GM18870 (cell line): ENCODE data around the gene COG5.
"Not testable (repeated sequence)": the region's sequence is repeated elsewhere in the genome, so short reads cannot be mapped to it uniquely, and the experiment has no call there.

Experiments used
- ATAC-seq: cut with Tn5 transposase; IDR thresholded peaks from one replicate; pipeline ENCODE4 v1.9.1; 2021; ENCODE audit warnings: moderate library complexity; ENCODE audit not compliant: unreplicated experiment

COG5 gene

DNA sequence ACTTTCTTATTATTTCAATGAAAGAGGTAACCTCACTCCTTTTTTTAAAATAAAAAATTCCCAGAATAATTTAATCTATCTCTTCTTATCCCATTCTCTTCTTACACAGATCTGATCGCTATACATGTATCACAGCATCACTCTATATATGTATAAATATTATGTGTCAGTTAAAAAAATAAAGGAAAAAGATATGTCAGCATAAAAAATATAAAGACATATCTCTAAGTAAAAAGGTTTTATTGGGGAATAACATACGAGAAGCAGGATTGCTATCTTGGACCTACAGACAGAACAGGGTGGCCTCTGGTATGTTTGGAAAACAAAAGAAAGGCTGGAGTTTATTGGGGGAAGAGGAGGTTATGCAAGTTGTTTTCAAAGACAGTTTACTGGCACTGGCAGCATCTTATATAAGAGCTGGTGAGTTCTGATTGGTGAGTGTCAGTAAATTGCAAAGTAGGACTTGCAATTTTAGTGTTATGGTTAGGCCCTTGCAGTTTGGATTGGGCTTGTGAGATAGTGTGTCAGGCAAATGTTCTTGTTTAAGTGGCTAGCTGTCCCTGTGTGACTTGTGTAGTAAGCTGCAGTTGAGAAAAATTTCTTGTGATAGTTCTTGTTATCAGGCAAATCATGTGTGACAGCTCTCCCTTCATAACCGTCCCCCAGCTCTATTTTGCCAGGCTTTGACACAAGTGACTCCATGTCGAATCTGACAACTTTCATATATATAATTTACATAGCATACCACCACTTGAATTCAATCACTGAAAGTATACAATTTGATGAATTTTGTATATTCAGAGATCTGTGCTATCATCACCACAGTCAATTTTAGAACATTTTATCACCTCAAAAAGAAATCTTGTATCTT, 276.7 kb downstream of the COG5 start:
- ATAC-seq, result no peak

DNA sequence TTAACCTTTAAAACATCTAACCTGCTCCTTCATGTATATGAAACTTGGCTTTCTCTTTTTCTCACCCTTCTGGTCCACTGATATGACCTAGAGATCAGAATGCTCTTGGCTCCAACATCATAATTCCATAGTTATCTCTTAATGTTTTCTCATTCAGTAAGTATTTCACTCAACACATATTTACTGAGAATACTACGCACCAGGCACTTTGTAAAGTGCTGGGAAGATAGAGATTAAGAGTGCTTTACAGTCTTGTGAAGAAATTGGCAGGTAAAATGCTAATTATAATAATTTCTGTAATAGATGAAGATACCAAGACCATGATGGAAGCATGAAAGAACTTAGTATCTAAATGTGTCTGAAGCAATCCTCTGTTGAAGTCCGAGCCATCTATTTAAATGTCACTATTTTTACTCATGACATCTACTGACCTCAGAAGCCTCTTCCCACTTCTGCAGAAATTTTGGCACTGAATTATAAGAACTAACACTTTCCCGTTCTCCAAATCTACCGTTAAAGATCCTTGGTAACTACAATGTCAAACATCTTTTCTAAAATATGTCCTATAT, 278.7 kb downstream of the COG5 start:
- ATAC-seq, result no peak

DNA sequence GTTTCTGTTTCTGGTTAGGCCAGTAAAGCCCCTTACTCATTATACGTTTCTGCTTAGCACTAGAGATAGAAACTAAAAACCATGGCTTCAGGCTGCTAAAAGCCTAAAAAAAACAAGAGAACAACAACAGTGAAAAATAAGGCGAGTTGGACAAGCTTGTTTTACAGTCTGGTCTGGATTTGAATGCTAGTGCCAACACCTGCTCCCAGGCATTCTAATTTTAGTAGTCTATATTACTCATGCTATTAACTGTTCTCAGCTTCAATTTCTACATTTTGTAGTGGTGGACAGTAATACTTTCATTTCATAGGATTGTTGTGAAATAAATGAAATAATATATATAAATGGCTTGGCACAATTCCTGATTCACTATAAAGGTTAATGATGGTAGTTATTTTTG, 286.4 kb downstream of the COG5 start:
- ATAC-seq, result no peak

DNA sequence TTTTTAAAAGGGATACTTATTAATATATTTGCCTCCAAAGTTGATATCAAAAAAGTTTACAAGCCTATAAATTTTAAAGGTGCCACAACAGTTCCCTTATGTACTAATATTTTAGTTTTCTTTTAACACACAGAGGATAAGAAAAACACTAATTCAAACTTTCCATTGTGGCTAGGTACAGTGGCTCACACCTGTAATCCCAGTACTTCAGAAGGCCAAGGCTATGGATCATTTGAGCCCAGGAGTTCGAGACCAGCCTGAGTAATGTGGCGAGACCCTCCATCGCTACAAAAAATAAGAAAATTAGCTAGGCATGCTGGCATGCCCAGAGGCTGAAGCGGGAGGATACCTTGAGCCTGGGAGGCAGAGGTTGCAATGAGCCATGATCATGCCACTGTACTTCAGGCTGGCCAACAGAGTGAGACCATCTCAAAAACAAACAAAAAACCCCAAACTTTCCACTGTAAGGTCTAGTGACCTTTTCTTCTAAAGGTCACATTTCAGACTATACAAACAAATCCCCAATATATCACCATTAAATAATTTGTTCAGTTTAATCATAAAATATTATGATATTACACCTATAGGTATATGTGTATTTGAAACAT, 287.4 kb downstream of the COG5 start:
- ATAC-seq, result no peak

DNA sequence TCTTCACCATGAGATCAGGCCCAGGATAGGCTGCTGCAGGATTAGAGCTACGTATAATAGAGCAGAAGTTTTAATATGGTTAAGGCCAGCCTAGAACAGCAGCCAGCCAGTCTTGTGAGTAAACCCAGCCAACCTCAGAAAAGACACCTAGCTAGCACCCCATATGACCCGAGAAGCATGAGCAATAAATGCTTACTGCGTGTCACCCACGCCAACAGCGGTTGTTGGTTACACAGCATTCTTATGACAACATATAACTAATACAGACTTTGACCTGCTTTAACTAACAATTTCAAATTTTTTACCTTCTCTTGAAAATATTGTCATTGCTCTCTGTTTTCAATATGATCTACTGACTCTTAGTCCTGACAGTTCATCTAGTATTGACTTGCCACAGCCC, 289.2 kb downstream of the COG5 start:
- no peak for ATAC-seq

DNA sequence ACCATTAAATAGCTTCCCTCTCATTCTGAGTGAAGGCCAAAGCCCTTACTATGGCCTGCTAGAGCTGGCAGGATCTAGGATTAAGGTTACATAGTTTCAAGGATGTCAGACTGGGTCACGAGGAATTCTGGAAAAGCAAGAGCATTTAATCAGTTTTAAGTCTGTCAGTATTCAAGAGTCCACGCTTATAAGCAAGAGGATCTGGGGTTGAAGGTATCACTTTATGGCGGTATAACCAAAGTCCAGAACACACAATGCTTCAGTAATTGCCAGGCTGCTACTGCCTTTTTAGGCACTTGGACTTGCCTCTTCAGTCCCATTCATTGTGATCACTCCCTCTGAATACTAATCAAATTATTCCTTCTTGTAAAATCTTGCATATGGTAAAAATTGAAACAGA, 293.9 kb downstream of the COG5 start:
- no peak for ATAC-seq

DNA sequence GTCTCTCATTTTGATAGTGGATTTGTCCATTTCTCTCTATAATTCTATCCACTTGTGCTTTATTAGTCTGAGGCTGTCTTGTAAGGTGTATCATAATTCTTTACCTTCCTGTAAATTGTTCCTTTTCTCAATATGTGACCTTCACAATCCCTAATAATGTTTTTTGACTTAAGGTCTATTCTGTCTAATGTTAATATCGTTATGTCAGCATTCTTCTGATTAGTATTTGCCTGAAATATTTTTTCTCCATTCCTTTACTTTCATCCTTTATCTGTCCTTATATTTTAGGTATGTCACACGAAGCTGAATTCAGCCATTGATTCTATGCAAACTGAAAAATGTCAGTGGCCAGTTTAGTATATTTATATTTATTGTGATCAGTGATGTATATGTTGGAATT, 295.1 kb downstream of the COG5 start:
- ATAC-seq, result no peak

DNA sequence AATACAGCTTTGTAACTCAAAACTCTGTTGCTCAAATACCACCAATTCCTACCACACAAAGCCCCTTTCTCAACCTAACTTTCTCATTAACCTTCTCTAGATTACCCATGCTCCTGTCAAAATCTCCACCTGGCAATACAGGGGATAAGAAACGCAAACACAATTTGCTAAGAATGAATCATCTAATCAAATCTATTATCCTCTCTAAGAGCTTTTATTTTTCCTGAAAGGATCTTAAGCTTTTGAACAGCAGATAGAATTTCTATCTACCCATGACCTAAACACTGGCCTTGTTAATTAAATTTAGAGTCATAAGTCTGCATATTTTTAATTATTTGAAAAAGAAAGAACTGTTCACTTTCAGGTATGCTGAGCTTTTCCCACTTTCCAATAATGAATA, 296.6 kb downstream of the COG5 start:
- ATAC-seq, result no peak

DNA sequence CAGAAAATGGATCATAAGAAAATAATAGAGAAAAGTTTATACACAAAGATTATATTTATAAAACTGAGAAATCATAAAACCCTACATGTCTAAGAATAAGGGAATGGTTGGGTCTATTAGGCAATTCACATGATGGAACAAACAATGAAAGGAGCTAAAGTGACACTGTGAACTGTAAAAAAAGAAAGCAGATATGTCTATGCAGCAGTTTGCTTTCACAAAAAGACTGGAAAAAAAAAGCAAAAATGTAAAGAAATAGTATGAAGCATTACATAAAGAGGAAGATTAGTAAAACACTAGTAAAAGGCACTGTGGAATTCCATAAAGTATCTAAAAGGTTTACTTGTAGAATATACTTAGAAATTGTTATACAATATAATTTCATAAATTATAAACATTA, 299.0 kb downstream of the COG5 start:
- ATAC-seq, result no peak

DNA sequence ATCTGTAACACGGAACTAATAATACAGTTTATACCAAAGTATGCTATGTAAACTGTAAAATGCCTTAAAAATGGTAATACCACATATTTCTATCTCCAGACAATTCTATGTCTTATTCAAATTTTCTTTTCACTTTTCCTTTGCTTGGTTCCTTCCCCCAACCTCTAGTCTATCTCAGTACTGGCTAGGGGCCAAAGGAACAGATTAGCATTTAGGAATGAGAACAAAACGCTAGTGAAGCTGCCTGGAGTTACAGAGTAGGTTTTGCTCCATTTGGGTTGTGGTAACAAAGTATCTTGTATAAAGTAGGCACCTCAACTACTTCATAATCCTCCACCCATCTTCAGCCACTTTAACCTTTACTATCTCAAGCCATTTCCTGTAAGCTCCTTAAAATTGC, 300.9 kb downstream of the COG5 start:
- ATAC-seq, result no peak

DNA sequence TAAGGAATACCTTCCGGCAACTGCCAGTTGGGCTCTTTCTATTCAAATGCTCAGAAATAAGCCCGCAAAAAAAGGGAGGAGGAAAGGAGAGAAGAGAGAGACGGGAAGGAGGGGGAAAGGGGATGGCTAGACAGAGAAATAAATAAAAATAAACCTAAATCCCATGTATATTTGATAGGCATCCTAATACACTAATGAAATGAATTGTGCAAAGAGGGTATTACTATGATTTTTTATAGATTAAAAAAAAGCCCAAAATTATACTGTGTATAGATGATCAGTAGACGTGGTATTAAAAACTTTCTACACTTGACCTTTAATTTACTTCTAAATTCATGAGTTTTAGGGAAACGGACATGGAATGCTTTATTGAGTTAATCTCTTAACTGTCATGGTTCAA, 305.0 kb downstream of the COG5 start:
- ATAC-seq, result no peak

DNA sequence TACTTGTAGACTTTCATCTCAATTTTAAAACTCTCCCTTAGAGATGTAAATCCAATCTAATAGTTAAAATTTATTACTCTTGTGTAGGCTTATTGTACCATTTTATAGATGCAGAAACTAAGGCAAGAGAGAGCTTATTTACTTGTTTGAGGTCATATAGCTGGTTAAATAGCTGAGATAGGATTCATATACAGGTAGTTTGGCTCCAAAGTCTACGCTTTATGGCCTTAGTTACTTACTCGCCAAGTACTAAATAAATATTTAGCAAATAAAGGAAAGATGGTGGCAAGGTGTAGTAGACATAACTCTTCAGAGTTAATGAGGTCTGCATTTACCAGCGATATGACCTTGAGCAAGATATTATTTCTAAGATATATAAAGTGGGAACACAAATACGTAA, 308.1 kb downstream of the COG5 start:
- ATAC-seq, result no peak

DNA sequence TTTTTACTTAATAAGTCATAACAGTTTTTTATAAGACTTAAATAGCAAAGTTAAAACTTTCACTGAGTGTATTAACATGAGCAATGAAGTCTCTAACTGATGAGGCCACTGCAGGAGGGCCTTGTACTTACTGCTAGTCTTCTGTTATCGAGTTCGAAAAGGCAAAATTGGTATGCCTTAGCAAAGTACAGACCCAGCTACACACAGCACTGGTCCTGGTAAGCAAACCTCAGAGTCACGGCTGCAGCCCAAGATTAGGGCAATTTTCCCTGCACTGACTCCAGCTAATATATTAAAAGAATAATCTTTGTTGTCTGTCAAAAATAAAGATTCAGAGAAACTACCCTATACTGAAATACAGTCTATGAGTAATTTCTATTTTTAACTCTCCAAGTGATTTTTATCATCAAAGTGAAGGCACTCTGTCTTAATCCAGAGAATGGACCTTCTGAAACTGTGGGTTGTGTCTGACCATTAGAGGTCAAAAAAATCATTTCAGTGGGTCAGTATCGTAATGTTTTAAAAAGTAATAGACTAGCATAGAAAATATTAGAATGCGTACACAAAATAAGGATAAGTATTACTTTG, 309.2 kb downstream of the COG5 start:
- no peak for ATAC-seq

DNA sequence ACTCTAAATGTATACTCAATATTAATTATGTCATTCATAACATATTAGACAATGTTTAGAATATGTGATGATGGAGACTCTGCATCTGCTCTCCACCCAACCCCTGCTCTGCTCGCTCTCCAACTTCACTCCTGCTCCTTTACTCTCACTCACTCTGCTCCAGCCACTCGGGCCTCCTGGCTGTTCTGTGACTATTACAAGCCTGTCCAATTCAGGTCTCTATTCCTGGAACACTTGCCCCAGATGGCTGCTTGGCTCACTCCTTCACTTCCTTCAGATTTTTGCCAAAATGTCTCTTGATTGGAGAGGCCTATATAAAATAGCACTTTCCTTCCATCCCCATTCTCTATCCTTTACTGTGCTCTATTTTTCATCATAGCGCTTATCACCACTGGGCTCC, 310.1 kb downstream of the COG5 start:
- ATAC-seq, result no peak

DNA sequence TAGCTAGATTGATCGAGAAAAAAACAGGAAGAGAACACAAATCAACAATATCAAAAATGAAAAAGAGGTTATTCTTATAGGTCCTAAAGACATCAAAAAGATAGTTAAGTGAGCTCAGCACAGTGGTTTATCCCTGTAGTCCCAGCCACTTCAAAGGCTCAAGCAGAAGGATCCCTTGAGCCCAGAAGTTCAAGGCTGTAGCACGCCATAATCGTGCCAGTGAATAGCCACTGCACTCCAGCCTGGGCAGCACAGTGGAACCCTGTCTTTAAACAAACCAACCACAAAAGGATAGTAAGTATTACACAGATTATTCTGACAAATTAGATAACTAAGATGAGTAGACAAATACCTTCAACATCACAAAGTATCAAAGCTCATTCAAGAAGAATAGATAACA, 311.8 kb downstream of the COG5 start:
- ATAC-seq, result no peak

DNA sequence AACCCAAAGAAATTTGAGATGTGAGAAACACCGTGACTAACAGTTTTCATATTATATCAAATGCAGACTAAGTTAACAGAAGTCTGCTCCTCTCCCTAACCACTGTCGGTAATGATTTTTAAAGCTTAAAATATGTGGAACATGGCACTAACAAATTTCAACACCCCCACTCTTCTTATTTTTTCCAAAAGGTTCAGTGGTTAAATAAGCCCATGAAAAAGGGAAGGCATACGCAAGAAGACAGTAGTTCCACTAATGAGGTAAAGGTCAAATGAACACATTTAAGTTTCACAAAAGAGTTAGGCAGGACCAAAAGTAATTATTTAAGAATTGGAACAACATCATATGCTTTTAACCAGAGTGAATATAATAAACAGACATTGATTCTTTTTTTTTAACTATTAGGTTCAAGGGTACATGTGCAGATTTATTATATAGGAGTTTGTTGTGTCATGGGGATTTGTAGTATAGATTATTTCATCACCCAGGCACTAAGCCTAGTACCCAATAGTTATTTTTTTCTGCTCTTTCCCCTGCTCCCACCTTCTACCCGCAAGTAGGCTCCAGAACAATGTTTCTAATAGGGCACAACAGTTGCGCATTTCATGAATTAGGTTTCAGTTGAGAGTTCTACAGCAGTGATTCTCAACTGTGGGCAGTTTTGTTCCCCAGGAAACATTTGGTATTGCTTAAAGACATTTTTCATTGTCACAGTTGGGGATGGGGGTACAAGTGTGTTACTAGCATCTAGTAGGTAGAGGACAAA, 315.0 kb downstream of the COG5 start:
- ATAC-seq, result no peak

DNA sequence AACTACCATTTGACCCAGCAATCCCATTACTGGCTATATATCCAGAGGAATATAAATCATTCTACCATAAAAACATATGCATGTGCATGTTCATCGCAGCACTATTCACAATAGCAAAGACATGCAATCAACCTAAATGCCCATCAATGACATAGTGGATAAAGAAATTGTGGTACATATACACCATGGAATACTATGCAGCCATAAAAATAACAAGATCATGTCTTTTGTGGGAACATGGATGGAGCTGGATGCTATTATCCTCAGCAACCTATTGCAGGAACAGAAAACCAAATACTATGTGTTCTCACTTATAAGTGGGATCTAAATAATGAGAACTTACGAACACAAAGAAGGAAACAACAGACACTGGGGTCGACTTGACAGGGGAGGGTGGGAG, 316.9 kb downstream of the COG5 start:
- not testable (repeated sequence) for ATAC-seq

DNA sequence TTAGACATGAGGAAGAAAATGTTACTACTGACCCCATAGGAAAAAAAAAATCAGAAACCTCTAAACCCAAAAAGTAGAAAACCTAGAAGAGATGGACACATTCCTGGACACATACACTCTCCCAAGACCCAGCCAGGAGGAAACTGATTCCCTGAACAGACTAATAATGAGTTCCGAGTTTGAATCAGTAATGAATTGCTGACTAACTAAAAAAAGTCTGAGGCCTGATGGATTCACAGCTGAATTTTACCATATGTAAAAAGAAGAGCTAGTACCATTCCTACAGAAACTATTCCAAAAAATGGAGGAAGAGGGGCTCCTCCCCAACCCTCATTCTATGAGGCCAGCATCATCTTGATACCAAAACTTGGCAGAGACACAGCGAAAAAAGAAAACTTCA, 319.1 kb downstream of the COG5 start:
- ATAC-seq, result no peak

DNA sequence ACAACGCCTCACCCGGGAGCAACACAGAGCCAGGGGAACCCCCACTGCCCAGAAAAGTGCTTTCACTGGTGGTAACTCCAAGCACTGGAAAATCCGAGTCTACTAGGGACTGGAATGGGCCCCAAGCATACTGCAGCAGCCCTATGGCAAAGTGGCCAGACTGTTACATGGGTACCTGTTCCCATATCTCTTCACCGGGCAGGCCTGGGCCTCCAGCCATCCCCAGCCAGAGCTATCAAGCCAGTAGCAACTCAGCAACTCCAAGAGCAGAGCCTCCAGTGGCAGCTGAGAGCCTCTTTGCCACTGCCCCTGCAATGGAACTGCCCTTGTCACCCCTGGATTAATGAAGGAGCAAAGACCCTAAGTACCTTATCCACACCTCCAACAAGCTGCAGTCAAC, 321.5 kb downstream of the COG5 start:
- no peak for ATAC-seq

DNA sequence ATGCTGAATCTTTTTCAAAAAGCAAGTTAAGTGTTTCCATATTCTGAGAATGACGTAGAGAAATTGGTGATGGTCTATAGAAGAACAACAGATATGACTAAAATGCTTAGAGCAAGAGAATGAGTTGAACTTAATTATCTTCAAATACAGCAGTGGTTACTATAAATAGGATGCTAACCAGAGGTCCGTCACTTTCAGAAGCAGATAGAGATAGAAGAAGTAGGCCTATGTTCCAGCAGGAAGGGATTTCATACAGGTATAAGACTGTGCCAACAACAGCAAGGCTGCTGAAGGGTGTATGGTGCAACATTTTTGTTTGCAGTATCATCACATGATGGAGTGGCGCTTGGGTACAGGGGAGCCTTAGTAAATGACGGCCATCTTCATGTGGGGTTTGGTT, 326.3 kb downstream of the COG5 start:
- ATAC-seq, result no peak

DNA sequence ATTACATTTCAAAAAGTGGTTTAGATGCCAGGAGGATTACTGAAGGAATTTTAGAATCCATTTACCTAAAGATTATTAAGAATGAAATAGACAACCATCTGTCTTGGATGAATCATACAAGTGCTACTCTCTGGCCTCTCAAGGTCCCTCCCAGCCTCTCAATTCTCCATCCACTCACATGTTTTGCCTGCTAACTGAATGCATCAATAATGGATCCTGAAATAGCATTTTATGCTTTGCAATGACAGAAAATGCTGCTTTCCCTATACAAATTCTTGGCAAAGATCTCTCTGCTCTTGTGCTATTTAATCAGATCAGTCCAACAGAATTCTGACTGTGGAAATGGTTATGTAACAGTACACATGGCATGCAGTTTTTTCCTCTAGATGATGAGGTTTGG, 326.9 kb downstream of the COG5 start:
- no peak for ATAC-seq
